GM15510 (cell line): ENCODE data around the gene EXOC7.

ENCODE experiments used
- POLR2A ChIP-seq: IDR thresholded peaks from 3 replicates; pipeline ENCODE4 v1.6.1; 2011; ENCODE audit warnings: borderline replicate concordance; ENCODE audit not compliant: insufficient read length; ENCODE audit errors: extremely low read depth

Gene EXOC7

DNA sequence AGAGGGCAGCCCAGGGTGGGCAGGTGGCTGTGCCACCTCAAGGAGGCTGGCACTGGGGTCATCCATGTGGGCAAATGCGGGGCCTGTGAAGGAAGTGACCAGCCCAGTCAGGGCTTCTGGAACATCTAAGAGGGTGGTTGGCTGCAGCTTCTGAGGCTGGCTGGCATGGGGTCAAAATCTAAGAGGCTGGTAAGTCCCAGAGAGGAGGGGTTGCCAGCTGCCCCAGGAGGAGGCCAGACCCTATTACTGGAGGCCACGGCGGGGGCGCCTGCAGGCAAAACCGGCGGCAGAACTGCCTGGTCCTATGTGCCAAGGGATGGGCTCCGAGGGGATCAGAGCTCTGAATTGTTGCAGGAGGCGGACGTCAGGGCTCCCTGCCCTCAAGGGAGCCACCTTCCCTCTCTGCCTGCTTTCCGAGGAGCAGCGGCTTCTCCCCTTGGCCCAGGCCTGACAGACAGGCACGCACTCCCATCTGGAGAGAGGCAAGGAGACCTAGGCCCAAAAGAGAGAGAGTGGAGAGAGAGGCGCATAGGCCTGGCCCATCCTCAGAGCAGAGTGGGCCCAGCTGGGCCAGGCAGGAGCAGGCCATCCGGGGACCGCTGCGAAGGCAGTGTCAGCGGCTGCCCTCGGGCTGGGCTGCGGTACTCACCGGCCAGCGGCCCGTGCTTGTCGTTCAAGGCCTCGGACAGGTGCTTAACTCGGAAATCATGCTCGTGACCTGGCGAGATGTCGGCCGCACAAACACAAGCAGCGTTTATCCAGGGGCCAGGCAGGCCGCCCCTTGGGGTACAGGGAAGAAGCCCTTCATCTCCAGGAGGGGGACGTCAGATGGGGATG, 13.7 kb downstream of the EXOC7 start:
- TF ChIP-seq POLR2A = no peak

GRCh38 chr17:76088868-76089576, 14.6 kb downstream of the EXOC7 start:
- no peak for TF ChIP-seq POLR2A

- no peak for TF ChIP-seq POLR2A
Measured at GRCh38 chr17:76088041-76088867, 15.3 kb downstream of the EXOC7 start.

- TF ChIP-seq POLR2A = no peak
Measured at GRCh38 chr17:76087531-76087930, 16.1 kb downstream of the EXOC7 start.

GRCh38 chr17:76086384-76086783, 17.2 kb downstream of the EXOC7 start:
- no peak for TF ChIP-seq POLR2A

GRCh38 chr17:76085731-76086366, 17.7 kb downstream of the EXOC7 start:
- no peak for TF ChIP-seq POLR2A

GRCh38 chr17:76085066-76085730, 18.4 kb downstream of the EXOC7 start:
- no peak for TF ChIP-seq POLR2A

- TF ChIP-seq POLR2A = no peak
Measured at GRCh38 chr17:76083536-76084182, 19.9 kb downstream of the EXOC7 start.

GRCh38 chr17:76082326-76083251, 21.0 kb downstream of the EXOC7 start:
- no peak for TF ChIP-seq POLR2A

- TF ChIP-seq POLR2A = no peak
Measured at GRCh38 chr17:76081295-76082210, 22.0 kb downstream of the EXOC7 start.

DNA sequence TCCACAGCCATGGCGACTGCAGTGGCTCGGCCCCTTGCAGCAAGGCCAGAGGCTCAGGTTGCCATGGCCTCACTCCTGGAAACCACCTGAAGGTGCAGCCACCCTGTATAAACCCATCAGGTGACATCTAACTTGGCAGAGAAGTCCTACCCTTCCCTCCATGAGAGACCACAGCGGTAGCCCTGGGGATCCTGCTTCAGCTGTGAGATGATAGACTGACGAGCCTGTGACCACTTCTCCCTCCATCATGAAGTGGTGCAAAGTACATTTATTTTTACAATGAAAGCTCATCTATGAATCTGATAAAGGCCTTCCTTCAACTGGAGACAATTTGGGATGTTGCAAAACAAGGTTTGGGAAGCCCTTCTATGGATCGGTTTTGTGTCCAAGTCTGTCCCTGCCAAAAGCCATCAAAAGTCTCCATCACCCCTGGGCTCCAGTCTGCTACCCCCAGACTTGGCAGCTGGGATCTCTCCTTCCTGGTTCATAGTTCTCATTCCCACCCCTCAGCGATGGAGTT, 22.8 kb downstream of the EXOC7 start:
- TF ChIP-seq POLR2A = no peak

- peak; percentile 17 for TF ChIP-seq POLR2A
Measured at GRCh38 chr17:76079956-76080767, 23.4 kb downstream of the EXOC7 start.
